DMS 273 treated with DMSO at 0.1 percent for 48 hours (cell line): Measurements from ENCODE around the gene TUT4.

Experiments used
- DNase-seq: peaks from one replicate; lab custom pipeline; 2025; lab: John Stamatoyannopoulos, UW

Gene TUT4

DNA sequence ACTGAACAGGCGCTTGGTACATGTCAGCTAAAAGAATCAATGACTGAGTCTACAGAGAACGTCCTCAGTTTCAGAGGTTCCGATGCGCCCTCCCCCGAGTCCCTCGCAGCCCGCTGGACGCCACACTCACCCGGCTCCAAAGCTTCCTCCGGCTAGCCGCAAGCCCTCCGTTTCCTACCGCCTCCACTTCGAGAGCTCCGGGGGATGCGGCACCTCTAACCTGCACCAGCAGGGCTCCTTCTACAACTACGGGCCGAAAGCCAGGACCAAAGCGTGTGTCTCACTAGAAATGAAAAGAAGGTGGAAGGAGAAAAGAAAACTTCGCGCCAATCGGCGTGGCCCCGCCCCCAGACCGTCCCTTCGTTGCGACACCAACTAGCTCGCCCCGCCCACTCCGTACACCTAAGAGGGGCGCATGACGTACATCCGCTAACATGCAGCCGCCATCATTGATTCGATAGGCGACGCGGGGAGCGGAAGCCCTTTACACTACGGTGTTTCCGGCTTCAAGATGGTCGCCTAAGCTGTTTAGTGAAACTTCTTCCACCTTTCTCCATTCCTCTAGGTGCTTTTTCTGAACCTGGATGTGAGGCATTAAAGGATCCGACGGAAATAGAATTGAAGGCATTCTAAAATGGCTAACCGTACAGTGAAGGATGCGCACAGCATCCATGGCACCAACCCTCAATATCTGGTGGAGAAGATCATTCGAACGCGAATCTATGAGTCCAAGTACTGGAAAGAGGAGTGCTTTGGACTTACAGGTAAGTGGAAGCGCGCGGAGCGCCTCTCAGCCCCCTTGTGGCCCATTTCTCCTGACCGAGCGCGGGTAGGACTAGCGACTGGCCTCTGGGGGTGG, 148.5 kb downstream of the TUT4 start, which contains the start of the genes ORC1 and PRPF38A:
Gene ORC1 (minus strand): TSS at position 308 of the 859 bp plus-strand sequence. CDS start 2,200 bp downstream, outside the sequence.
Gene PRPF38A (plus strand): TSS at position 487 of the 859 bp plus-strand sequence. CDS start 148 bp downstream, at position 635.
- DNase-seq = peak; percentile 95

- no peak for DNase-seq
Observed at GRCh38 chr1:52403566-52404115, 149.3 kb downstream of the TUT4 start.

DNA sequence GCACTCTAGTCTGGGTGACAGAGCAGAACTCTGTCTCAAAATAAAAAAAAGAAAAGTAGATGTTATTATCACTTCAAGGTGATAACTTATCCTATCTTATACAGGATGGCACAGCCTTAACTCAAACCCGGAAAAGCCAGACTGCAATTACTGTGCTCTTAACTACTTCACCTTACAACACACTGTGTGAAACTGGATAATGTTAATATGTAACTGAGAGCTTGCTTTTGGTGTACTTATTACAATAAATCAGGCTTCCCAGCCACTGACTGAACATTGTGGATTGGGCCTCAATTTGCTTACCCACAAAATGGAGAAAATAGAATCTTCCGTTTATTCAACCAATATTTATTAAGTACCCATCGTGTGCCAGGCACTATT, 150.0 kb downstream of the TUT4 start:
- no peak for DNase-seq

GRCh38 chr1:52400131-52400530, 152.8 kb downstream of the TUT4 start:
- no peak for DNase-seq

GRCh38 chr1:52399629-52400028, 153.3 kb downstream of the TUT4 start:
- DNase-seq = no peak

DNA sequence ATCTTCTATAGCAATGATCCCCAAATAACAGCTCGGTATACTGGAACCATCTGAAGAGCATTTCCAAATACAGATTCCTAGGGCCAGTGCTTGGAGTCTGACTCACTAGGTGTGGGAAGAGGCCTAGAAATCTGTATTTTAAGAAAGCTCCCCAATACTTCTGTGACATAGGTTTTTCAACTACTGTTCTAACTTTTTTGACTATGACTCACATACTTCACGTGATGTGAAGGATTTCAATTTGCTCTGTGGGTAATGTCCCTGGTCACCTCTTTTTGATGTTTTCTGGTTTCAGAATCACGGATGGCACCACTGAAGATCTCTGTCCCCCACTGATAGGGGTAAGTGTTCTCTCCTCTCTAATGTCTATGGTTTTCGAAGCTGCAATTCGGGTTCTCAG, 159.7 kb downstream of the TUT4 start:
- DNase-seq = no peak

DNA sequence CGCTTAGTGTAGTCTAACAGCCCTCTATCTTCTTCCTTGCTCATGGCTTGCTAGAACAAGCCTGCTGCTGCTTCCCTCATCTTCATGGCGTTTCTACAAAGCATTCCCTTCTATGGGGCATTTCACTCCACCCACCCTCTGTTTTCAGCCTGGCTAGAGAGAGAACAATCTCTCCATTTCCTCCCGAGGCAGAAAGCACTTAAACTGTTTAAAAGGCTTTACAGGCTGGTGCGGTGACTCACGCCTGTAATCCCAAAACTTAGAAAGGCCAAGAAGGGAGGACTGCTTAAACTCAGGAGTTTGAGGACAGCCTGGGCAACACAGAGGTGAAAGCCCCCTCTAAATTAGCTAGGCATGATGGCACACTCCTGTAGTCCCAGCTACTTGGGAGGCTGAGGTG, 166.4 kb downstream of the TUT4 start:
- no peak for DNase-seq

DNA sequence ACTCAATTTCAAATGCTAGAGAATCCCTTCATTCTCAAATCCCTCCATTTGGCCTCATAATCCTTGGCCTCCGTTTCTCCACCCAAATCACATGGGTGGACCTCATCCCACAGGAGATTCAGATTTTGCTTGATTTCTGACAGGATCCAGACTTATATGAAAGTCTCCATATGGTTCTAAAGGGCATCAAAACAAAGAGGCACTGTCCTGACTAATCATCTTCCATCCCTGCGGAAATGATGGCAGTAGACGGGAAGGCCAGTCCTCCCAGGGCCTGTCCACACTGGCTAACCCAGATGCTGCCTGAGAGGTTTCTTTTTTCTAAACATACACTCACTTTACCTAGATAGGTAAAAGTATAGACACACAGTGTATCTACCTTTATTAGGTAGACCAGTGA, 167.5 kb downstream of the TUT4 start:
- no peak for DNase-seq
